ENCODE data around the gene ZNF837. TPM values are rescaled to one million over a fixed set of nuclear protein-coding genes. Genes with fewer than 3 reads are reported as not detected.

The ZNF837 gene
- total and polyA plus RNA-seq, 2 of the 13 experiments (the other 11 are each of a cell fraction or from before 2014, with no cell fraction given), result 0.29 to 1.3 TPM

DNA sequence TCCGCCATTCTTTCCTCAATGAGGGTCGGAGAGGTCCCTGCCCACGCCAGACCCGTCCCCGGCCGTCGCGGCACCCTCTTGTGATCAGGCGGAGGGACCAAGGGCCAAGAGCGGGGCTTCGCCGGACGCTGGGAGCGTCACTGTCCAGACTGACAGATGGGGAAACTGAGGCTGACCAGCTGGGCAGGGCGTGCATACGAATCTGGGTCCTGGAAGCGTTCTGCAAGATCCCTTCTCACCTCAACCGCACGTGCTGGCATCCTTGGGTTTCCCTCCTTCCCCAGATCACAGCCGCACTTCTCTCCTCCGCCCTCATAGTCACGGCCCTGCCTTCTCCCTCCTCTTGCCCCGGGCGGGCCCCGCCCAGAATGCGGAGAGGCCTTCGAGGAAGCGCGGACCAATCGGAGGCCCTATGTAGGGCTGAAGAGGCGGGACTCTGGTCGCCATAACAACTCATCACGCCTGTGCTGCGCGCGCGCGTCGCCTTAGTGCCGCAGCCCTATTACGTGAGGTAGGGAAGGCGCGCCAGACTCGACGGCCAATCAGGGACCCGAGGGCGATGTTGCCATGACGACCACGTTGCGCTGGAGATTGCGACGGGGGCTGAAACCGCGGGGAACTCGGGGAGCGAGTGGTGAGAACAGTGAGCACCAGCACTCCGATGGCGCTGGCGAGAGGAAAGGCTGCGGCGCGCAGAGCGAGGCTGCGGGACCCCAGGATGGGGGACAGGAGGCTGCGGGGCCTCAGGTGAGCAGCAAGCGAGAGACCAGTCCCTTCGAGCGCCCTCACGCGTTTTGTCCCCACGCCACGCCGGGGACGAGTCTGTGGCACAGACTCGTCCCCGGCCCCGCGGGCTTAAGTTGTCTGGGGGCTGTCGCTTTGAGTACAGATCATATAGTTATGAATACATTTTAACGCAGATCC lies 20.3 kb upstream of the ZNF837 start (continued):
- TF ChIP-seq, protein P1, sequence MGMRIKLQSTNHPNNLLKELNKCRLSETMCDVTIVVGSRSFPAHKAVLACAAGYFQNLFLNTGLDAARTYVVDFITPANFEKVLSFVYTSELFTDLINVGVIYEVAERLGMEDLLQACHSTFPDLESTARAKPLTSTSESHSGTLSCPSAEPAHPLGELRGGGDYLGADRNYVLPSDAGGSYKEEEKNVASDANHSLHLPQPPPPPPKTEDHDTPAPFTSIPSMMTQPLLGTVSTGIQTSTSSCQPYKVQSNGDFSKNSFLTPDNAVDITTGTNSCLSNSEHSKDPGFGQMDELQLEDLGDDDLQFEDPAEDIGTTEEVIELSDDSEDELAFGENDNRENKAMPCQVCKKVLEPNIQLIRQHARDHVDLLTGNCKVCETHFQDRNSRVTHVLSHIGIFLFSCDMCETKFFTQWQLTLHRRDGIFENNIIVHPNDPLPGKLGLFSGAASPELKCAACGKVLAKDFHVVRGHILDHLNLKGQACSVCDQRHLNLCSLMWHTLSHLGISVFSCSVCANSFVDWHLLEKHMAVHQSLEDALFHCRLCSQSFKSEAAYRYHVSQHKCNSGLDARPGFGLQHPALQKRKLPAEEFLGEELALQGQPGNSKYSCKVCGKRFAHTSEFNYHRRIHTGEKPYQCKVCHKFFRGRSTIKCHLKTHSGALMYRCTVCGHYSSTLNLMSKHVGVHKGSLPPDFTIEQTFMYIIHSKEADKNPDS (CRISPR knock-in tag; IDR thresholded peaks at IDR 0.05), result peak; percentile 44; the same call in 1 of the 2 replicates
- peak; percentile 57; the same call in 1 of the 2 replicates for TF ChIP-seq ZSCAN25 (CRISPR knock-in tag; IDR thresholded peaks at IDR 0.05)
- TF ChIP-seq, protein P2, sequence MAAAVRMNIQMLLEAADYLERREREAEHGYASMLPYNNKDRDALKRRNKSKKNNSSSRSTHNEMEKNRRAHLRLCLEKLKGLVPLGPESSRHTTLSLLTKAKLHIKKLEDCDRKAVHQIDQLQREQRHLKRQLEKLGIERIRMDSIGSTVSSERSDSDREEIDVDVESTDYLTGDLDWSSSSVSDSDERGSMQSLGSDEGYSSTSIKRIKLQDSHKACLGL (CRISPR knock-in tag; IDR thresholded peaks at IDR 0.05), result no peak; the same call in 1 of the 2 replicates
- 0 out of 2 replicates have a peak, but pooled peaks have one; percentile 29 for TF ChIP-seq TGIF2 (CRISPR knock-in tag; IDR thresholded peaks at IDR 0.05)
- no peak for TF ChIP-seq ADNP (CRISPR knock-in tag; IDR thresholded peaks at IDR 0.05)
- no peak for TF ChIP-seq HMGA1 (CRISPR knock-in tag; conservative IDR thresholded peaks at IDR 0.05)
- TF ChIP-seq, protein P3, sequence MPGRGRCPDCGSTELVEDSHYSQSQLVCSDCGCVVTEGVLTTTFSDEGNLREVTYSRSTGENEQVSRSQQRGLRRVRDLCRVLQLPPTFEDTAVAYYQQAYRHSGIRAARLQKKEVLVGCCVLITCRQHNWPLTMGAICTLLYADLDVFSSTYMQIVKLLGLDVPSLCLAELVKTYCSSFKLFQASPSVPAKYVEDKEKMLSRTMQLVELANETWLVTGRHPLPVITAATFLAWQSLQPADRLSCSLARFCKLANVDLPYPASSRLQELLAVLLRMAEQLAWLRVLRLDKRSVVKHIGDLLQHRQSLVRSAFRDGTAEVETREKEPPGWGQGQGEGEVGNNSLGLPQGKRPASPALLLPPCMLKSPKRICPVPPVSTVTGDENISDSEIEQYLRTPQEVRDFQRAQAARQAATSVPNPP (CRISPR knock-in tag; IDR thresholded peaks at IDR 0.05), result 0 out of 2 replicates have a peak, but pooled peaks have one; percentile 41
- TF ChIP-seq ZSCAN31 (CRISPR knock-in tag; IDR thresholded peaks at IDR 0.05; ENCODE audit: low read depth), result 0 out of 2 replicates have a peak, but pooled peaks have one; percentile 63
- 0 out of 2 replicates have a peak, but pooled peaks have one; percentile 29 for TF ChIP-seq GATAD2A (CRISPR knock-in tag; IDR thresholded peaks at IDR 0.05)
- TF ChIP-seq, protein P4, sequence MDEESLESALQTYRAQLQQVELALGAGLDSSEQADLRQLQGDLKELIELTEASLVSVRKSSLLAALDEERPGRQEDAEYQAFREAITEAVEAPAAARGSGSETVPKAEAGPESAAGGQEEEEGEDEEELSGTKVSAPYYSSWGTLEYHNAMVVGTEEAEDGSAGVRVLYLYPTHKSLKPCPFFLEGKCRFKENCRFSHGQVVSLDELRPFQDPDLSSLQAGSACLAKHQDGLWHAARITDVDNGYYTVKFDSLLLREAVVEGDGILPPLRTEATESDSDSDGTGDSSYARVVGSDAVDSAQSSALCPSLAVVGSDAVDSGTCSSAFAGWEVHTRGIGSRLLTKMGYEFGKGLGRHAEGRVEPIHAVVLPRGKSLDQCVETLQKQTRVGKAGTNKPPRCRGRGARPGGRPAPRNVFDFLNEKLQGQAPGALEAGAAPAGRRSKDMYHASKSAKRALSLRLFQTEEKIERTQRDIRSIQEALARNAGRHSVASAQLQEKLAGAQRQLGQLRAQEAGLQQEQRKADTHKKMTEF (CRISPR knock-in tag; IDR thresholded peaks at IDR 0.05), result 0 out of 2 replicates have a peak, but pooled peaks have one; percentile 28
- TF ChIP-seq CREB1 (IDR thresholded peaks at IDR 0.05), result peak; percentile 90
- peak; percentile 90 for TF ChIP-seq CREB1 (CRISPR knock-in tag; IDR thresholded peaks at IDR 0.05)
- no peak for TF ChIP-seq CCDC6 (CRISPR knock-in tag; IDR thresholded peaks at IDR 0.05)
- no peak for TF ChIP-seq HNF4G (IDR thresholded peaks at IDR 0.05; ENCODE audit: borderline replicate concordance, low read depth, low read length)
- TF ChIP-seq HNF4G (CRISPR knock-in tag; IDR thresholded peaks at IDR 0.05; ENCODE audit: borderline replicate concordance, low read depth), result 0 out of 2 replicates have a peak, but pooled peaks have one; percentile 27
- TF ChIP-seq, protein P5, sequence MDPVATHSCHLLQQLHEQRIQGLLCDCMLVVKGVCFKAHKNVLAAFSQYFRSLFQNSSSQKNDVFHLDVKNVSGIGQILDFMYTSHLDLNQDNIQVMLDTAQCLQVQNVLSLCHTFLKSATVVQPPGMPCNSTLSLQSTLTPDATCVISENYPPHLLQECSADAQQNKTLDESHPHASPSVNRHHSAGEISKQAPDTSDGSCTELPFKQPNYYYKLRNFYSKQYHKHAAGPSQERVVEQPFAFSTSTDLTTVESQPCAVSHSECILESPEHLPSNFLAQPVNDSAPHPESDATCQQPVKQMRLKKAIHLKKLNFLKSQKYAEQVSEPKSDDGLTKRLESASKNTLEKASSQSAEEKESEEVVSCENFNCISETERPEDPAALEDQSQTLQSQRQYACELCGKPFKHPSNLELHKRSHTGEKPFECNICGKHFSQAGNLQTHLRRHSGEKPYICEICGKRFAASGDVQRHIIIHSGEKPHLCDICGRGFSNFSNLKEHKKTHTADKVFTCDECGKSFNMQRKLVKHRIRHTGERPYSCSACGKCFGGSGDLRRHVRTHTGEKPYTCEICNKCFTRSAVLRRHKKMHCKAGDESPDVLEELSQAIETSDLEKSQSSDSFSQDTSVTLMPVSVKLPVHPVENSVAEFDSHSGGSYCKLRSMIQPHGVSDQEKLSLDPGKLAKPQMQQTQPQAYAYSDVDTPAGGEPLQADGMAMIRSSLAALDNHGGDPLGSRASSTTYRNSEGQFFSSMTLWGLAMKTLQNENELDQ (CRISPR knock-in tag; IDR thresholded peaks at IDR 0.05; ENCODE audit: borderline replicate concordance), result no peak
- TF ChIP-seq ZFP36L2 (CRISPR knock-in tag; IDR thresholded peaks at IDR 0.05), result no peak
- TF ChIP-seq SALL1 (CRISPR knock-in tag; IDR thresholded peaks at IDR 0.05), result peak; percentile 46; the same call in 1 of the 2 replicates
- TF ChIP-seq, protein P6, sequence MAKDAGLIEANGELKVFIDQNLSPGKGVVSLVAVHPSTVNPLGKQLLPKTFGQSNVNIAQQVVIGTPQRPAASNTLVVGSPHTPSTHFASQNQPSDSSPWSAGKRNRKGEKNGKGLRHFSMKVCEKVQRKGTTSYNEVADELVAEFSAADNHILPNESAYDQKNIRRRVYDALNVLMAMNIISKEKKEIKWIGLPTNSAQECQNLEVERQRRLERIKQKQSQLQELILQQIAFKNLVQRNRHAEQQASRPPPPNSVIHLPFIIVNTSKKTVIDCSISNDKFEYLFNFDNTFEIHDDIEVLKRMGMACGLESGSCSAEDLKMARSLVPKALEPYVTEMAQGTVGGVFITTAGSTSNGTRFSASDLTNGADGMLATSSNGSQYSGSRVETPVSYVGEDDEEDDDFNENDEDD (CRISPR knock-in tag; IDR thresholded peaks at IDR 0.05; ENCODE audit: borderline replicate concordance), result peak; percentile 82
- TF ChIP-seq, protein P7, sequence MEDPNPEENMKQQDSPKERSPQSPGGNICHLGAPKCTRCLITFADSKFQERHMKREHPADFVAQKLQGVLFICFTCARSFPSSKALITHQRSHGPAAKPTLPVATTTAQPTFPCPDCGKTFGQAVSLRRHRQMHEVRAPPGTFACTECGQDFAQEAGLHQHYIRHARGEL (CRISPR knock-in tag; IDR thresholded peaks at IDR 0.05), result no peak
